Iris pigment epithelial cell (primary cell): ENCODE results near the gene ALG9.

Source experiments
- DNase-seq: peaks from one replicate; pipeline ENCODE4 v3.0.0-alpha.2; 2011; ENCODE audit warnings: low read depth

ALG9 gene

DNA sequence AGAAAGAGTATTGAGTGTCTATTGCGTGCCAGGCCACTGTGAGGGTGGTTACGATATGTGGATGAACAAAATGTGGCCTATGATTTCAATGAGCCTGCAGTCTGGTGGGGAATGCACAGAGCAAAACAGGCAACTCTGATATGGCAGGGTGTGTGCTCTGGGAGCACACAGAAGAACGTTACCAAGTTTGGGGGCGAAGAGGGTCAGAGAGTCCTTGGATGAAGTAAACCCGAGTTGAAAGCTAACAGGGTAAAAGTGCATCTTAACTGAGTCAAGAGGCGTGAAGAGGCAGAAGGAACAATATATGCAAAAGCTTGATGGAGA, 8.2 kb upstream of the ALG9 start:
- DNase-seq: no peak

DNA sequence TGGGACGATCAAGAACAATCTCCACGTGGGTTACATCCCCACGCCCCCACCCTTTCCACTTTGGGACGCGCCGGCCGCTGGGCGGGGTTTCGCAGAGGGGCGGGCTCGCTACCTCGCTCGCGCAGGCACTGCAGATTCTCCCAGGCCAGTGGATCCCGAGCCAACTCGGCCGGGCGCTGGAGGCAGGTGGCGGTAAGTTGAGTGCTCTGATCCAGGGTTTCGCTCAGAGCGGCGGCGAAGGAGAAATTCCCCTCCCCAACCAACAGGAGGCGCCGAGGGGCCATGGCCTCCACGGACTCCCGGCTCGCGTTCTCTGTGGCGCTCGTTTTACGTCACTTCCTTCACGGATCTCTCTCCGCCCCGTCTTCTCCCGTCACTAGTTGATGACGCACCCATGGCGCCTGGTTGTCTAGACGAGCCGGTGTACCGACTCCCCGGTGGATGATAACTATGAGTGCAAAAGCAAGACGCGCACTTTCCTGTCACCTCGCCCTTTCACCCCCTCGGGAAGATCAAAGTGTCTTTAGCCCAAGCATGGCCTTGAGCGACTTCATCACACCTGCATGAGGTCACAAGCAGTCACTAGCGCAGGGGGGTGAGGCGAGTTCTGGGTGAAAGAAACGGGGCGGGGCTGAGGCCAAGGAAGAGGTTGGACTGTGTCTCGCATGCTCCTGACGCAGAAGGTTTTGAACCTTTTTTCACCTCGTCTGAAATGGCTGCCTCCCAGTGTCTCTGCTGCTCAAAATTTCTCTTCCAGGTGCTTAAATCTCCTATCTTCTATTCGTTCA, 7.7 kb upstream of the ALG9 start, which contains the start of the genes CFAP68 and FDXACB1:
CFAP68 (plus strand) TSS at position 693 of the 788 bp plus-strand sequence; CDS start at position 713, 20 bp downstream.
FDXACB1 (minus strand) TSS at position 317 of the 788 bp plus-strand sequence; CDS start at position 284, 33 bp downstream.
- DNase-seq: peak; percentile 98

DNA sequence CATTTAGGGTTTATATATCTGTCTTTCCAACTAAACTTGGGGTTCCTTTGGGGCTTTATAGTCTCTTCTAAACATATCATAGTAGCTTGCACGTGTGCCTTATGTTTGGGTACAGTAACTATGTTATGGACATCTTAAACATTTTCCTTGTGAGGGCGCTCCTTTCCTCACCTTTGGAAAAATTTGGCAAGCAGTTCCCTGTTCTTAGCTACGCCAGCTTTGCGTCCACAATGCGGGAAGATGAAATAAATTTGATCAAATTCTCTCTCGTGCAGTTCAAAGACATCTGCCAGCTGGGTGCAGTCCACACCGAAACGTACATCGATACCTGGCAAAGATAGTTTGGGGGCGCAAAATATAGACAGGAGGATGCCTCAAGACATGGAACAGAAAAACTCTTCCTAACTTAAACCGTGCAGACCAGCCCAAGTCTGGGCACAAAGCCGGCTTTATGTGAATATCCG, 7.0 kb upstream of the ALG9 start:
- peak; percentile 17 for DNase-seq

DNA sequence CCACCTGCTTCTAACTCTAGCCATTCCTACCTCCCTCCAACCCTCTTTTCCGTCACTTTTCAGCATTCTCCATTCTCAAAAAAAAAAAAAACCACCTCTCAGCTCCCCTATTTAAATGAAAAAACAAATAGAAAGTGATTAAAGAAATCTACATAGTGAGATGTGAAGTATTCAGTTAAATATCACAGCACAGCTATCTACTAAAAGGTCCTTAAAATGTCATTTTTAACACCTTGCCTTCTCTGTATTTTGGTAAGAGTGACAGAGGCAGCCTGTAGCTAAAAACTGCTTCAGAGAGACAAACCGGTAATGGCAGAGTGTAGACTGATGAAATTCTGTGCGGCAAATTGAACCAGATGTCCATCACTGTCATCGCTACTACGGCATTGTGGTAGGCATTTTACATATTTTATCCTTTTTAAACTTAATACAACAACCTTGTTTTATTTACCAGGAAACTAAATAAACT, 346 bp upstream of the ALG9 start:
- no peak for DNase-seq

DNA sequence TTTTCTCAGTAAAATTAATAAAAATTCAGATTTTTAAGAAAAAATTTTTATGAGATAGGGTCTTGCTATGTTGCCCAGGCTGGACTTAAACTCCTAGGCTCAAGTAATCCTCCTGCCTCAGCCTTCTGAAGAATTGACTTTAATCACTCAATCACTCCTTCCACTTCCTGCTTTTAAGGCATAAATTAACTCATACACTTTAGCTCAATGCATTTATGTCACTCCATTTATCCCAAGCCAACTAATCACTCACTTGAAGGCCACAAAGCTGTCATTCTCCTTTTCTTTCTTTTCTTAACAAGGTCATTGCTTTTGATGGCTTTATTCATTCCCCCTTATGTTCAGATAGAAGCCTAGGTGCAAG, 877 bp downstream of the ALG9 start:
- no peak for DNase-seq

DNA sequence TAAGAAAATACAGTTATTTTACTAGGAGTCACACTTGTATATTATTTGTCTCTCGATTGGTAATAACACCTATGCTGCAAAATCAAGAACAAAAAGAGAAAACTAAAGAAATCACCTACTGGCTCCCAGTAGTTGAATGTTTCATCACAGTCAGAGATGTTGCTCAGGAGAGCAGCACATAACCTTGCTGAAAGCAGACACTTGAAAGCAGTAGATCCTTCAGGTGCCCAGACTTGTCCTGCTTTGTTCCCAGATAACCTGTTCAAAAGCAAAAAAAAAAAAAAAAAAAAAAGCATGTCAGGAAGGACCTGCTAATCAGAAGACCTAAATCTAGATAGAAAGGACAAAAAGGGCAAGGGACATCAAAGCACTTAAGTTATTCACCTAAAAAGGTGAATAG, 1.3 kb downstream of the ALG9 start:
- no peak for DNase-seq

DNA sequence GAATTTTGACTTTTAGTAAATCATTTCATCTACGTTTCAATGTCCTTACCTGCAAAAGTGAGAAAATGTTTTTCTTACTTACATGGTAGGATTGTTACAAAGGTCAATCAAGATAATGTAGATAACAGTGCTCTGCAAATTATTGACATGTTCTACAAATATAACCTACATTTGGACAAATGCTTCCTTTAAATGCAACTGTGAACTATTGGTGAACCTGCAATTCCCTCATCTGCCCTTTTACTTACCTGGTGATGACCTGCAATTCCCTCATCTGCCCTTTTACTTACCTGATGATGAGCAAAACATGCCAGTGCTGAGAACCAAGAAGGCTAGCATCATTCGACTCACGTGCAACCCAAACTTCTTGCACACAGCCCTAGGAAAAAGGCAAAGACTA, 11.1 kb downstream of the ALG9 start:
- DNase-seq: no peak

DNA sequence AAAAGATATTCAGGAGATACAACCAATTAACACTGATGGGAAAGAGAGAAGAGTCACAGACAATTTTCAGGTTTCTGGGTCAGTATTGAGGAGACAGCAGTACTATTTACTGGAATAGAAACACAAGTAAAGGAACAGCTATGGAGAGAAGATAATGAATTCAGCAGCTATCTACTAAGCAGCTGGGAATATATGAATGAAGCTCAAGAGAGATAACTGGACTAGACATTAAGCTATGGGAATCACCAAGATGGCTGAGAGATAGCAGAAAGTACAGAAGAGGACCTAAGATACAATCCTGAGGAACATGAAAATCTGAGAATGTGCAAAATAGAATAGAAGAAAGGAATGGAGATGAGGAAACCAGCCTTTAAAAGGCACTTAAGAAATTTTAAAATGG, 15.9 kb downstream of the ALG9 start:
- no peak for DNase-seq

DNA sequence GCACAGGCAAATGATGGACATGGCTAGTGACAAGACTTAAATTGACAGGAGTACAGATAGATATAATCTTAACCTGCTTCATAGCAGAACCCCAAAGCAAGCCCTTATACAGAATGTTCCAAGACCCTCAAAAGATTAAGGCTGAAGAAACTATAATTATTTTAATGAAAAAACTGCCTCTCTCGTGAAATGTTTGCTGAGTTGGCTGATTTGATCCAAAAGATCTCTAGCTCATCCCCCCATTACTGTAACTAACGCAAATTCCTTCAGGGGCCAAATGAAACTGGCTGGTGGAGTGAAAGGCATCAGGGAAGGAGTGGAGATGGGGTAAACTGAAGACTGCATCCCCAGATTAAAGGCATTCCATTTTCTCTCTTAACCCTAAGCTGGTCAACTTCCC, 19.3 kb downstream of the ALG9 start:
- DNase-seq: no peak

DNA sequence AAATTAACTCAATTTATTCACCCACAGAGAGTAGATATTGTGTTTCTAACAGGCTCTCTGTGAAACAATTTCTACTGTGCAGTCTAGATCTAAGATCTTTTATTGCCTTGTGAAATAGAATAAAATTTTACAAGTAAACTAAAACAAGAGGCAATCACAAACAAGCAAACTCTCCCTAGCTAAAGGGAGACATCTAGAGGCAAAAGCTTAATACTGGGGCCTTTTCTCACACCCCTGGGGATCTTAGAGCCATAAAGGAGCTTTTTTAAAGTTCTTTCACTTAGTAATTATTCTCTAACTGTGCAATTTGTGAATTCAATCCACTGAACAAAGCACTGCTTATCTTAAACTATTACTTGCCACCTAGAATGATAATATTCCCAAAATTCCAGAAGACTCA, 19.7 kb downstream of the ALG9 start:
- peak; percentile 56 for DNase-seq

DNA sequence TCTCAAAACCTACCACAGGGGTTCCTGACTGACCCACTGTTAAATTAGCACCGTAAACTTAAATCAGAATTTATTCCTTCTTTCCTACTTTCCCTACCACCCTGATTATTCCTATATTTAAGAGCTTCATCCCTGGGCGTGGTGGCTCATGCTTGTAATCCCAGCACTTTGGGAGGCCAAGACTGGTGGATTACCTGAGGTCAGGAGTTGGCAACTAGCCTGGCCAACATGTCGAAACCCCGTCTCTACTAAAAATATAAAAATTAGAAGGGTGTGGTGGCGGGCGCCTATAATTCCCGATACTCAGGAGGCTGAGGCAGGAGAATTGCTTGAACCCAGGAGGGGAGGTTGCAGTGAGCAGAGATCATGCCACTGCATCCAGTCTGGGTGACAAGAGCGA, 20.3 kb downstream of the ALG9 start:
- DNase-seq: no peak

DNA sequence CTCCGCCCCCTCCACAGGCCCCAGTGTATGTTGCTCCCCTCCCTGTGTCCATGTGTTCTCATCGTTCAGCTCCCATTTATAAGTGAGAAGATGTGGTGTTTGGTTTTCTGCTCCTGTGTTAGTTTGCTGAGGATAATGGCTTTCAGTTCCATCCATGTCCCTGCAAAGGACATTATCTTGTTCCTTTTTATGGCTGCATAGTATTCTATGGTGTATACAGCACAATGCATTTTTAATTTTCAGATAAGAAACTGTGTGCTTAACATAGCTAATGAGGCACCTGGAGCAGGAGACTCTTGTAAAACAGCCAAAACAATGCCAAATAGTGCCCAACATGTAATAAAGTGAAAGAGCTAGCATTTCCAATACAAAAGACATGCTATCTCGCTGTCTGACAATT, 21.8 kb downstream of the ALG9 start:
- no peak for DNase-seq

DNA sequence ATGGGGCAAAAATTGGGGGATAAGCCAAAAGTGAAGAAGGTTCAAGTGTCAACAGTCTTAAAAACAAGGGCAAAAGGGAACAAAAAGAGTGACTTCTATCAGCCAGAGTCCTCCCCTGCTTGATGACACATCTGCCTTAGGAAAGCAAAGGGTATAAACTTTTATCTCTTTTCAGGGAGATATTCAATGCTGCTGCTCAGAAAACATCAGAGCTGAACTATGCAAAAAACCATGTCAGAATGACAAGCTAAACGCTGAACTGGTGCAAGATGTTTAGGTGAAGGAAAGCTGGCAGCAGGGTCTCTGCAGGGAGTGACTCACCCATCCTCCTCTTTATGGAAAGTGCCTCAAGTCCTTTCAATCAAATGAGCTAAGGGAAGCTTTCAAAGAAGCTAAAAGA, 24.7 kb downstream of the ALG9 start:
- peak; percentile 95 for DNase-seq

DNA sequence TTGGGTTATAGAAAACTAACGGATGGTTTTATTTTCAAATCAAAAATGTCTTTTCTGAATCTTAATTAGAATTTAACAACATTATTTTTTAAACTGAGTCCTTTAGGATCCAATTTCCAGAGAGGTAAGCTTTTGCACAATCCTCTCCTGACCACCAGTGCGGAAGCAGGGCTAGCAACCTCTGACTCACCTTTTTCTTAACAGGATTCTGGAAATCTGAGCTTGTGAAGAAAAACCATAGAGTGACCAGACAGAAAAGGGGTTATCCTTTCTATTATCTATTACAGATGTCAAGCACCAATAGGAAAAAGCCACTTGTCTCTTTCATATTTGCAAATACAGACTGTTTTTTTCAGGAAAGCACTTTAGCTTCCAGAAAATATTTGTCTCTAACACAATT, 25.3 kb downstream of the ALG9 start:
- peak; percentile 93 for DNase-seq

DNA sequence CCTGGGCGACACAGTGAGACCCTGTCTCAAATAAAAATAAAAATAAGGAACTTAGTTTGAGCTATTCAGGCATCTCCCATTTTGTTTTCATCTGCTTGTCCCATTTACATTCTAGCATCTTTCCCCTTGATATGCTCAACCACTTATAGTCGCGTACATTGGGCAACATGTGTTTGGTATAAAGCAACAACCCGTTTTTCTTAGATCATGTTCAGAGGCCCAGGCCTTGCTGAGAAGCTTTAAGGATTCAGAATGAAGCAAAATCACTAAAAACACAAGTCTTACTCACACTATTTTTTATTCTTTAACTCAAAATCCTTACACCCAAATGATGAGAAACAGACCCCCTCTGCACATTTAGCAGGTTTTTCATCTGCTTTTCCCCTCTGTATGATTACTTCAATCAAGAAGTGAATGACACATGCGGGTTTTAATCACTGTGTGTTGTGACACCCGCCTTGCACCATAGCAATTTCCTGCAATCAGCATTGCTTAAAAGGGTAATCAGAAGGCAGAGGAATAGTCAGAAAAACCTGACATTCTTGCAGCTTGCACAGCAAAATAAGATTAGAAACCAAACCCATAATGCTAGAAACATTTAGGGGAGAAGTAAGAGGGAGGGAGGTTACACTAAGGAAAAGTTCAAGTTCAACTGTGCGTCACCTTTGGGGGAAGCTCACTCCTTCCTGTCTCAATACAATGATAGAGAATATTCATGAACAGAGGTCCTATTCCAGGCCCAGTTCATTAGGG, 25.9 kb downstream of the ALG9 start:
- DNase-seq: peak; percentile 82

DNA sequence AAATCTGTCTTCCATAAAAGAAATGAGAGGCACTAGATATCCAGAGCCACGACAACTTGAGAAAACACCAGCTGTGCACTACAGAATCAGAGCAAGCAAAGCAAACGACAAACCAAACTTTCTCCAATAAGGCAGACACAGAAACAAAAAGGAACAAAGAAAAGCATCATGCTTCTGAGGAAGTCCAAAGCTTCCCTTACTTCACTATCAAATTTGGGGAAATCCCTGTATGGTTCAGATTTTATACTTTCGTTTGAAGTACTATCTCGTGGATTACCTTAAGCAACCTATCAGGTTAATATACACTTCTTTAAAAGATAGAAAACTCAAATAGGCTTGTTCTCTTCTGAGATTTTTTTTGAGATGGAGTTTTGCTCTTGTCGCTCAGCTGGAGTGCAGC, 27.7 kb downstream of the ALG9 start:
- no peak for DNase-seq

DNA sequence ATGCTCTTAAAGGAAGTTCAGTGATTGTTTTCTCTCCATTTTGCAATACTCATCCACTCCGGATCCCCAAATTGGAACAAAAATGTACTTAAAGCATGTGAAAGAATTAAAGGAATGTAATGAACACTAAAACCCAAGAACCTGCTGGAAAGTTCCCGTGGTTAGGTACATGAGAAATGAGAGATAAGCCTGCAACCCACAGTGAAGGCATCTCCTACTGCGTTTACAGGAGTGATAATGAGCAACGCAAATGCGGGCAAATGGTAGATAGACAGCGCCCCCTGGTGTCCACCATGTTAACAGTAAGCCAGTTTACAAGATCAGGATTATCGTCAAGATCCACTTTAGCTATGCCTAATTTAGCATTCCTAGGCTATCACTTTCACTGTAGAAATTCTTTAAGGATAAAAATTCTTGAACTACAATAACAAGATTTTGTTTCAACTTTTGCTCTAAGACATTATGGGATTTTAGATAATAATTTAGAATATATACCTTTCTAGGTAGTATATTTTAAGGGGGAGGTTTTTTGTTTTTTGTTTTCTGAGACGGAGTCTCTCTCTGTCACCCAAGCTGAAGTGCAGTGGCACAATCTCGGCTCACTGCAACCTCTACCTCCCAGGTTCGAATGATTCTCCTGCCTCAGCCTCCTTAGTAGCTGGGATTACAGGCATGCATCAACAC, 29.9 kb downstream of the ALG9 start:
- peak; percentile 98 for DNase-seq

DNA sequence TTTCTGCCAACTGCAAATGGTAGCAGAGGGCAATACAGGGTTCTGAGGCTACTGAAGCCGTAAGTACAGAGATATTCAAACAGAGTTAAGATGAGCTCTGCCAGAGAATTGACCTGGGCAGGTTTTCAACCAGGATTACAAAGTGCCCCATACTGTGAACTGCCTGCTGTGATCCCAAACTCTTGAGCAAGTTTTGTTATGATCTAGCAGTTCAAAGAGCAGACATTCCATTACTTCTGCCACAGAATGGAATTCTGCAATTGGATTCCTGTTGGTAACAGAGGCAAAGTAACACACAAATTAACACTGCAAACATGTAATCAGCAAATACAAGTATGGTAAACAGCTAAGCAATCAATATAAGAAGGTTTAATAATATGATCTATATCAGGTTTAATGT, 31.2 kb downstream of the ALG9 start:
- peak; percentile 64 for DNase-seq

DNA sequence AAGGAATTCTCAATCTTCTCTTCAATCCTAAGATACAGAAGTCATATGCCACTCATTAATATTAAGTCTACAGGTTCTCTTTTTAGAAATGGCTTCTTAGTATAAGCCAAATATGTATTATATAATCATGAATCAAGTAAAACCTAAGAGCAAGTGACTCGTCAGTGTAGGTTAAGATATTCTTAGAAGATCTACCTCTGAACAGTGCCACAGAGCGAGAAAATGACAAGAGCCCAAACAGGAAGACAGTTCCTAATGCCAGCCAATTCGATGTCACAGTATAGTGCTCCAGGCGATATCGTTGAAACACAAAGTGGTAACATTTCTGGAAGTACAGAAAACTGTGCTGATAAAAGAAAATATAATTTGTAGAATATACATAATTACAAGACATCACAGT, 33.3 kb downstream of the ALG9 start:
- no peak for DNase-seq

DNA sequence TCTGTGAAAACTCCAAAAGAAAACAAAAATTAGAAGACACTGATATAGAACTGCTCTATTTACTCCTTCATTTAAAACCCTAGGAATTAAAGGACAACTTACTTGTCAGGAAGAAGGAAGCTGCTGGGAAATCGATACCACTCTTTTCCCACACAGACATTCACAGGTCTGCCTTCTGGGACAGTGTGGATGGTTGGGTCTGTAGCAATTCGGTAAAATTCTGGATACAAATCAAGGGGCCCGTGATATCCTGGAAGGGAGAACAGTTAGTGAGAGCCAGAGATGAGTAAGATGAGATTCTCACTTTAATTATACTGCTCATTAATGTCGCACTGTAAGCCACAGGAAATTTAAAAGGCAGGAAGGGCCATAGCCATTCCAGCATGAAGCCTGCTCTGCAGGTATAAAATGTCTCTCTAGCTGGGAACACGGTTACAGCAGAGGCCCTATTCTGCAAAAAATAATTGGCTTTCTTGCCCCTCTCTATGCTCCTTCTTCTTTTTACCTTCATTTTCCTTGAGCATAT, 34.0 kb downstream of the ALG9 start:
- no peak for DNase-seq

DNA sequence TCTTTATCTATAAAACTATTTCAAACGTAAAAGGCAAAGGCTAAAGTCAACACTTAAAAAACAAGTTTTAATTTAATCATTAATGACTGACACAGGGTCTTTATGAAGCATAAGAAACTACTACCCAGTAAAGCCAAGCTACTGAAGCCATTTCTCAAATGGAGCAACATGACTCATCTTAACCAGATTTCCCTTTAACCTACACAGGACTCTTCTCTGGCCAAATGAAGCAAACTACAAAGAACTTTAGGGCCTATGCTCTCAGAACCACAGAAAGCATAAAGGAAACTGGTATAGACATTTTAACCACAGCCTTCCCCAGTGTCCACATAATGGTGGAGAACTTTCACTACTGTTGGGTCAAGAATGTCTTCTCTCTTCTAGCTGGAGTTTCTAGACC, 34.7 kb downstream of the ALG9 start:
- DNase-seq: peak; percentile 80

DNA sequence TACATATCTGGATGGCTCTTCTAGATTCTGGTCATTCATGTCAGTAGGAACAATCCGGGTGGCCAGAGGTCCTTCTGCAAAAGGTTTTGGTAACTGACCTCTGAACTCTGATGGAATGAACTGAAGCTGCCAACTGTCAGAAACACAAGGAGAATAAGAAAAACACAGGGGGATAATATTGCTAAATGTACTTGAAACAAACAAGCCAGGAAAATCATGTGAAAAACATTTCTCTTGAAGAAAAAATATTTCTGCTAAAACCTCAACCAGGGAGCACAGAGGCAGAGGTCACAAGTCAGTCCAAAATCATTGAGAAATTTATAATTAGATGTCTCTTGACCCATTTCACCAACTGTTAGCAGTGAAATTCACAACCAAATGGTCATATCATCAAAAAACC, 35.2 kb downstream of the ALG9 start:
- DNase-seq: peak; percentile 45

DNA sequence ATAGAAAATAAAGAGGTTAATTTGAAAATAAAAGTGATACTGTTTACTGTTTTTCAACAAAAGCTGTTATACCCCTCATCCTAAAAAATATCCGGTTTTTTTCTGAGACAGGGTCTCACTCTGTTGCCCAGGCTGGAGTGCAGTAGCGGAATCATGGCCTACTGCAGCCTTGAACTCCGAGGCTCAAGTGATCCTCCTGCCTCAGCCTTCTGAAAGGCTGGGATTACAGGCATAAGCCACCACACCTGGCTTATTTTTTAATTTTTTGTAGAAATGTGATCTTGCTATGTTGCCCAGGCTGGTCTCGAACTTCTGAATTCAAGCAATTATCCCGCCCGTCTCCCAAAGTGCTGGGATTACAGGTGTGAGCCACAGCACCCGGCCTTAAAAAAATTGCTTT, 35.7 kb downstream of the ALG9 start:
- no peak for DNase-seq
